ENCODE data around the gene RTN4R. TPM values are rescaled to one million over a fixed set of nuclear protein-coding genes. Genes with fewer than 3 reads are reported as not detected.

The RTN4R gene
- total RNA-seq, 1 donor from 2014 or later = 5.5 TPM

DNA sequence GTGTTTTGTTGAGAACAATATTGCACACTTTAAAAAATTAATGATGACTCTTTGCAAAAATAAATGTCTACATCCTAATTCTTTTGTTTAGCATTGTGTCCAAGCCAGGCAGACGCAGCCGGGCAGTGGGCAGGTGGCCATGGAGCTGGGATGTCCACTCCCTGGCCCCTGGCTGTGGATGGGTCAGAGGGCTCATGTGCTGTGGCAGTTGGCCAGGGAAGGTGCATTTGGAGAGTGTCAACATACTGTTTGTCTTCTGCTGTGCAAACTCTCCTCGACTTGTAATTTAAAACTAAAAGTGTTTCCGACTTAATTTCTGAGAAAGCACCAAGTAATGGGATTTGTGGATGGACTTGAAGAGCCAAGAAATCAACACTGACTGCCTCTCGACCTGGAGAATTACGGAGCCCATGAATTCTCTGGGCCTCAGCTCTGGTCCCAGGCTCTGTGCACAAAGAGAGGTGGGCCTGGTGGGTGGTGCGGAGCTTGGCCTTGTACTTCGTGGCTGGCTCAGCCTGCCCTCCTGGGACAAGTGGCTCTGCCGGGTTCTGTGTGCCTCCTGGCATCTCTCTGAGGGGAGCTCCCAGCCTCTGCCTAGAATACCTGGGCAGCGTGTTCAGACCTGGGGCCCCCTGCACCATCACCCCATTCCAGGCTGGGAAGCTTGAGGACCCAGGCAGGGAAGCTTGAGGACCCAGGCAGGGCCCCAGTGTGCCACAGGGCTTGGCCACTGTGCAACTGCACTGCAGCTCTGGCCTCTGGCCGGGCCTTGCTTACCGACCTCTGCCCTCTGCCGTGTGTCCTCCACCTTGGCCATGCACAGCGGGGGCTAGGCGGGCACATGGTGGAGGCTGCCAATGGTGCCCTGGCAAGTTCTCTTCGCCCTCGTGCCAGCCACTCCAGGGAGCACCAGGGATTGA lies 46.4 kb downstream of the RTN4R start:
- Mint-ChIP-seq H3K9me3 (ENCODE audit: low read depth) (no peaks in the 10 kb centered on the region), H3K4me1 (ENCODE audit: low read depth) (no peaks in the 10 kb centered on the region), H3K36me3 (ENCODE audit: low read depth) (no peaks in the 10 kb centered on the region), H3K27me3 (ENCODE audit: low read depth) (no peaks in the 10 kb centered on the region), H3K27ac (ENCODE audit: unreplicated experiment) (no peak overlapping the region), H3K4me3 (ENCODE audit: unreplicated experiment) (no peak overlapping the region)
- TF ChIP-seq, protein P1, sequence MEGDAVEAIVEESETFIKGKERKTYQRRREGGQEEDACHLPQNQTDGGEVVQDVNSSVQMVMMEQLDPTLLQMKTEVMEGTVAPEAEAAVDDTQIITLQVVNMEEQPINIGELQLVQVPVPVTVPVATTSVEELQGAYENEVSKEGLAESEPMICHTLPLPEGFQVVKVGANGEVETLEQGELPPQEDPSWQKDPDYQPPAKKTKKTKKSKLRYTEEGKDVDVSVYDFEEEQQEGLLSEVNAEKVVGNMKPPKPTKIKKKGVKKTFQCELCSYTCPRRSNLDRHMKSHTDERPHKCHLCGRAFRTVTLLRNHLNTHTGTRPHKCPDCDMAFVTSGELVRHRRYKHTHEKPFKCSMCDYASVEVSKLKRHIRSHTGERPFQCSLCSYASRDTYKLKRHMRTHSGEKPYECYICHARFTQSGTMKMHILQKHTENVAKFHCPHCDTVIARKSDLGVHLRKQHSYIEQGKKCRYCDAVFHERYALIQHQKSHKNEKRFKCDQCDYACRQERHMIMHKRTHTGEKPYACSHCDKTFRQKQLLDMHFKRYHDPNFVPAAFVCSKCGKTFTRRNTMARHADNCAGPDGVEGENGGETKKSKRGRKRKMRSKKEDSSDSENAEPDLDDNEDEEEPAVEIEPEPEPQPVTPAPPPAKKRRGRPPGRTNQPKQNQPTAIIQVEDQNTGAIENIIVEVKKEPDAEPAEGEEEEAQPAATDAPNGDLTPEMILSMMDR (IDR thresholded peaks at IDR 0.05) = no peak
- DNase-seq (ENCODE audit: low spot score) = no peak

DNA sequence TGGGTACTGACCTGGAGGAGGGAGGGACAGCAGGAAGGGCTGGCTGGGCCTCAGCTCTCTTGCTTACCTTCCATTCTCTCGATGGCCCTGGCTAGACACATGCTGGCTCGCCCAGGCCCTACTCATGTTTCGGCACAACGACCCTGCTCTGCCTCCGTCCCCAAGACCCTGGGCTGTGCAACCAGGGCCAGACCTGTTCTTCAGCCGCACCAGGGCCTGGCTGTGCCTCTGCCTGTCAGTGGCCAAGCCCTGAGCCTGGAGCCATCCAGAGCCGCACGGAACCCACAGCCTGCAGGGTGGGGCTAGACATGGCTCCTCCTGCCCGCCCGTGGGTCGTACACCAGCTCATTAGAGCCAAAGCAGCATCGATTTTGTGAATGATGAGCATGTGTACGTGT lies 47.5 kb downstream of the RTN4R start:
- TF ChIP-seq, protein P1 (IDR thresholded peaks at IDR 0.05) = no peak
- Mint-ChIP-seq H3K4me1 (ENCODE audit: low read depth) (no peaks in the 10 kb centered on the region), H3K27me3 (ENCODE audit: low read depth) (no peaks in the 10 kb centered on the region), H3K36me3 (ENCODE audit: low read depth) (no peaks in the 10 kb centered on the region), H3K27ac (ENCODE audit: unreplicated experiment) (no peak overlapping the region), H3K4me3 (ENCODE audit: unreplicated experiment) (no peak overlapping the region), H3K9me3 (ENCODE audit: low read depth) (no peaks in the 10 kb centered on the region)
- no peak for DNase-seq (ENCODE audit: low spot score)

DNA sequence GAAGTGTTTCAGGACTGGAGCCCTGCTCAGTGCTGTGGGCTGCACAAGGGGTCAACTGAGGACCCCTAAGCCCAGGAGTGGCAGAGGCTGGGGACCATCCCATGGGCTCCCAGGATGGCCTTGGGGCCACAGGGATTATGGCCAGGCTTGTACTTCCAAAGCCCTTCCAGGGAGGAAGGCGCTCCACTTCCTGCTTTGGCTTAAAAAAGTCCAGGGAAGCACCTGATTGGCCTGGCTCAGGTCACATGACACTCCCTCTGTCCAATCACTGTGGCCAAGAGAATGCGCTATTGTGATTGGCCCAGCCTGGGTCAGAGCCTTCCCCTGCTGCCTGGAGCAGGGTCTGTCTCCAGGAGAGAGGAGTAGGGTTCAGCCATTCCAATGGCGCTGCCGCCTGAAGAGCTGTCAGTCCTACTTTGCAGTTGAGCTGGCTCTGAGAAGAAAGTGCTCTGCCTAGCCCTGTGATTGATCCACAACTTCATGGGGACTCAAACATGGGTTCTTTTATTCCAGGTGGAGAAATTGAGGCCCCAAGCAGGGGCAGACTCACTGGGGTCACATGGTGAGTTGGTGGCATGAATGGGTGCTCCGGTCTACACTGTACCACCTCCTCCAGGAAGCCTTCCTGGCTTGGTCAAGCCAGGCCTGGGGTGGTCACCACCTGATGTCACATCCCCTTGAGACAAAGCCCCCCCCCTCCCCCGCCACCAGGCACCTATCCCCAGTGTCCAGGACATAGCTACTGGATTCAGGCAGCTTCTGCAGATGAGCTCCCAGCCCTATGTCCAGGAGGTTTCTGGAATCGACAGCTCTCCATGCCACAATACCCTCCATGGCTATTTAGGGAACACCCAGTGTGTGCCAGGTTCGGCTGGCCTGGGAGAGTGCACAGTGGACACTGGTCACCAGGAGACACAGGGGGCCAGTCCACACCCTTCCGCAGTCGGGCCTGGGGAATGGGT lies 48.2 kb downstream of the RTN4R start:
- H3K27ac Mint-ChIP-seq (ENCODE audit: unreplicated experiment) = no peak overlapping the region
- TF ChIP-seq, protein P1 (IDR thresholded peaks at IDR 0.05) = no peak
- DNase-seq (ENCODE audit: low spot score) = no peak
- H3K36me3 Mint-ChIP-seq (ENCODE audit: low read depth) = no peaks in the 10 kb centered on the region
- H3K9me3 Mint-ChIP-seq (ENCODE audit: low read depth) = no peaks in the 10 kb centered on the region
- H3K27me3 Mint-ChIP-seq (ENCODE audit: low read depth) = no peaks in the 10 kb centered on the region
- H3K4me1 Mint-ChIP-seq (ENCODE audit: low read depth) = no peaks in the 10 kb centered on the region
- H3K4me3 Mint-ChIP-seq (ENCODE audit: unreplicated experiment) = no peak overlapping the region

DNA sequence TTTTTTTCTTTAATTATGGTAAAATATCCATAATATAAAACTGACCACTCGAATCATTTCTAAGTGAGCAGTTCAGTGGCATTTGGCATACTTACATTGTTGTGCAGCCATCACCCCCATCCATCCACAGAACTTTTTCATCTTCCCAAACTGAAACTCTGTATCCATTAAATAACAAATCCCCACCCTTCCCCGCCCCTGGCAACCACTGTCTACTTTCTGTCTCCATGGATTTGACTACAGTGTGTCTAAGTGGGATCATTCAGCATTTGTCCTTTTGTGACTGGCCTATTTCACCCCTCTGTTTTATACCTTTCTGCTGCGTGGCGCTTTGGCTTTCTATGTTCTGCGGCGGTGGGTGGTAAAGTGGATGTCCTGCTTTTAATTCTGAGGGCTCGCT lies 49.1 kb downstream of the RTN4R start:
- Mint-ChIP-seq H3K4me3 (ENCODE audit: unreplicated experiment) (no peak overlapping the region), H3K36me3 (ENCODE audit: low read depth) (no peaks in the 10 kb centered on the region), H3K4me1 (ENCODE audit: low read depth) (no peaks in the 10 kb centered on the region), H3K27ac (ENCODE audit: unreplicated experiment) (no peak overlapping the region), H3K27me3 (ENCODE audit: low read depth) (no peaks in the 10 kb centered on the region), H3K9me3 (ENCODE audit: low read depth) (no peaks in the 10 kb centered on the region)
- TF ChIP-seq, protein P1 (IDR thresholded peaks at IDR 0.05) = no peak
- no peak for DNase-seq (ENCODE audit: low spot score)

DNA sequence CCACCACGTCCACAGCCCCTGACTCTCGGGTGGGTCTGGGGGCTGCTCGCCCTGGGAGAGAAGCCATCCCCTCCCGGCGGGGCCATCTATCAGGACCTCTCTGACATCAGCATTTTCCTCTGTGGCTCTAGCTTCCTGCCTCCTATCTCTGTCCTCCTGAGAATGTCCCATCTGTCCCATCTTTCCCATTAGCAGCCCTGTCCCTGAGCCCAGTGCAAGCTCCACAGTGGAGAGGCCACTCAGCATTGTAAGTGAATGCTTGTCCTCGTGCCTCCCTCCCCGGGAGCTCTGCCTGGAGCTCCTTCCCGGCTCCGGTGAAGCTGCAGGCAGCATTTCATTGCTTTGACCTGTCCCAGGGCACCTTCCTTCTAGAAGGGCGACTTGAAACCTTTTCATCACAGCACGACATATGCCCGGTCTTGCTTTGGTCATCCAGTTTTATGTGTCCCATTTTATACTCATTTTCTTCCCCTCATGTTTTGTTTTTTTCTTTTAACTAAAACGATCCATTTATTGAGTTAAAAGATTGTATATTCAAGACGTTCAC lies 49.7 kb downstream of the RTN4R start:
- Mint-ChIP-seq H3K27ac (ENCODE audit: unreplicated experiment) (no peak overlapping the region), H3K36me3 (ENCODE audit: low read depth) (no peaks in the 10 kb centered on the region), H3K4me1 (ENCODE audit: low read depth) (no peaks in the 10 kb centered on the region), H3K4me3 (ENCODE audit: unreplicated experiment) (no peak overlapping the region), H3K9me3 (ENCODE audit: low read depth) (no peaks in the 10 kb centered on the region), H3K27me3 (ENCODE audit: low read depth) (no peaks in the 10 kb centered on the region)
- DNase-seq (ENCODE audit: low spot score) = no peak
- TF ChIP-seq, protein P1 (IDR thresholded peaks at IDR 0.05) = no peak

Measured in chondrocyte (in vitro differentiated cells).